Colonic mucosa (tissue), 4 donors: Measurements from ENCODE around the gene STH. TPM values are rescaled to one million over a fixed set of nuclear protein-coding genes. Genes with fewer than 3 reads are reported as not detected.

Experiments used
- DNase-seq: peaks from one replicate; pipeline ENCODE4 v3.0.0-alpha.2; 2020
- H3K27ac ChIP-seq: fragments of 200-600 bp; one replicate; pipeline ENCODE4 v1.8.0; 2021
- H3K27me3 ChIP-seq: fragments of 200-600 bp; one replicate; pipeline ENCODE4 v1.8.0; 2021
- H3K36me3 ChIP-seq: fragments of 200-600 bp; one replicate; pipeline ENCODE4 v1.8.0; 2021
- H3K4me1 ChIP-seq: fragments of 200-600 bp; one replicate; pipeline ENCODE4 v1.8.0; 2021; ENCODE audit warnings: mild to moderate bottlenecking
- H3K4me3 ChIP-seq: fragments of 200-600 bp; one replicate; pipeline ENCODE4 v1.8.0; 2021
- H3K9ac ChIP-seq, 2 donors: one replicate each; pipeline ENCODE4 v1.7.0; 2013; ENCODE audit warnings: control low read depth in 2 of 2, low read depth in 2 of 2, low read length in 2 of 2
- H3K9me3 ChIP-seq: fragments of 200-600 bp; one replicate; pipeline ENCODE4 v1.8.0; 2021
- CTCF ChIP-seq: fragments of 200-600 bp; IDR thresholded peaks from one replicate; pipeline ENCODE4 v1.8.0; 2022; ENCODE audit warnings: antibody characterized with exemption, mild to moderate bottlenecking
- intact Hi-C: fragments of 100-400 bp; cut with DNase I; formaldehyde crosslinking; loops from one replicate; pipeline ENCODE4 v1.14.1; 2022
- total RNA-seq, 2 donors: library from RNA; stranded (reverse); fragmentation: NEBNext Ultra II Directional in 1 of 2; extraction: Animal tissue kit (Norgen Biotek cat#: 25700) in 1 of 2; gene quantifications; one replicate each; pipeline ENCODE4 v1.2.1, GENCODE V29; 2021
- donor health status: healthy.
- donor health status: DM: no; HTN: no; CAD: no.
- donor health status: DM: no; HTN: no; CAD: no.

STH gene
- total RNA-seq, 2 donors from 2014 or later = not detected

- no peaks in the 10 kb centered on the region for H3K9me3 ChIP-seq
- no peak overlapping the region for H3K9ac ChIP-seq
- H3K4me3 ChIP-seq = no peak overlapping the region
- no peak overlapping the region for H3K27ac ChIP-seq
- H3K36me3 ChIP-seq = peaks cover 18% of the 10 kb centered on the region
- no peaks in the 10 kb centered on the region for H3K4me1 ChIP-seq
- no peaks in the 10 kb centered on the region for H3K27me3 ChIP-seq
- no peak for DNase-seq
- TF ChIP-seq CTCF = no peak
- intact Hi-C loops = no loop called here
Observed at GRCh38 chr17:46030752-46031151, 31.7 kb downstream of the STH start.

- no peak for DNase-seq
- H3K4me1 ChIP-seq = no peaks in the 10 kb centered on the region
- no peak overlapping the region for H3K27ac ChIP-seq
- peaks cover 18% of the 10 kb centered on the region for H3K36me3 ChIP-seq
- H3K4me3 ChIP-seq = no peak overlapping the region
- TF ChIP-seq CTCF = no peak
- no peak overlapping the region for H3K9ac ChIP-seq
- no peaks in the 10 kb centered on the region for H3K27me3 ChIP-seq
- intact Hi-C loops = no loop called here
- H3K9me3 ChIP-seq = no peaks in the 10 kb centered on the region
Observed at GRCh38 chr17:46031440-46031839, 32.4 kb downstream of the STH start.

- Histone ChIP-seq H3K27ac (no peak overlapping the region), H3K27me3 (no peaks in the 10 kb centered on the region), H3K4me1 (no peaks in the 10 kb centered on the region), H3K9ac (no peak overlapping the region), H3K36me3 (peaks cover 22% of the 10 kb centered on the region), H3K4me3 (no peak overlapping the region), H3K9me3 (no peaks in the 10 kb centered on the region)
- no peak for DNase-seq
- no peak for TF ChIP-seq CTCF
- intact Hi-C loops = no loop called here
Observed at GRCh38 chr17:46031920-46032319, 32.9 kb downstream of the STH start.

GRCh38 chr17:46032909-46033308, 33.9 kb downstream of the STH start:
- H3K27ac ChIP-seq = no peak overlapping the region
- H3K4me1 ChIP-seq = no peaks in the 10 kb centered on the region
- no peak overlapping the region for H3K9ac ChIP-seq
- H3K27me3 ChIP-seq = no peaks in the 10 kb centered on the region
- TF ChIP-seq CTCF = no peak
- intact Hi-C loops = no loop called here
- no peaks in the 10 kb centered on the region for H3K9me3 ChIP-seq
- DNase-seq = no peak
- H3K4me3 ChIP-seq = no peak overlapping the region
- peaks cover 32% of the 10 kb centered on the region for H3K36me3 ChIP-seq

- intact Hi-C loops = no loop called here
- no peaks in the 10 kb centered on the region for H3K9me3 ChIP-seq
- DNase-seq = no peak
- no peaks in the 10 kb centered on the region for H3K4me1 ChIP-seq
- TF ChIP-seq CTCF = no peak
- peaks cover 37% of the 10 kb centered on the region for H3K36me3 ChIP-seq
- H3K27me3 ChIP-seq = no peaks in the 10 kb centered on the region
- no peak overlapping the region for H3K27ac ChIP-seq
- no peak overlapping the region for H3K9ac ChIP-seq
- H3K4me3 ChIP-seq = no peak overlapping the region
Observed at GRCh38 chr17:46033392-46033791, 34.3 kb downstream of the STH start.
